Upper lobe of right lung (tissue), 1 donor: ENCODE measurements around the gene KIAA0319L. TPM values are rescaled to one million over a fixed set of nuclear protein-coding genes. Genes with fewer than 3 reads are reported as not detected.

Experiments used
- ATAC-seq: fragments of 200-7000 bp; cut with Tn5 transposase; one replicate; pipeline ENCODE4 v1.9.1; 2020; ENCODE audit warnings: mild to moderate bottlenecking, moderate library complexity
- DNase-seq: peaks from one replicate; pipeline ENCODE4 v3.0.0-alpha.2; 2020
- H3K27ac ChIP-seq: fragments of 200-600 bp; one replicate; pipeline ENCODE4 v1.8.0; 2022
- H3K27me3 ChIP-seq: fragments of 200-600 bp; one replicate; pipeline ENCODE4 v1.8.0; 2022; ENCODE audit warnings: mild to moderate bottlenecking
- H3K36me3 ChIP-seq: fragments of 200-600 bp; one replicate; pipeline ENCODE4 v1.8.0; 2022
- H3K4me1 ChIP-seq: fragments of 200-600 bp; one replicate; pipeline ENCODE4 v1.8.0; 2022
- H3K4me3 ChIP-seq: fragments of 200-600 bp; one replicate; pipeline ENCODE4 v1.8.0; 2022; ENCODE audit warnings: mild to moderate bottlenecking
- H3K9me3 ChIP-seq: fragments of 200-600 bp; one replicate; pipeline ENCODE4 v1.8.0; 2022
- intact Hi-C: fragments of 100-400 bp; cut with DNase I; formaldehyde crosslinking; loops from one replicate; pipeline ENCODE4 v1.11.0; 2022
- total RNA-seq: library from RNA; stranded (reverse); fragmentation: NEBNext Ultra II Directional; extraction: Animal tissue kit (Norgen Biotek cat#: 25700); gene quantifications from one replicate; pipeline ENCODE4 v1.2.1, GENCODE V29; 2021
- TF ChIP-seq, protein P1 (sequence below): fragments of 200-600 bp; IDR thresholded peaks from one replicate; pipeline ENCODE4 v1.8.0; 2022; ENCODE audit warnings: antibody characterized with exemption
- donor health status: DM: no; HTN: yes; CAD: no; lungs with severe emphysema.

KIAA0319L gene
- total RNA-seq, 1 donor from 2014 or later: 87.7 TPM

DNA sequence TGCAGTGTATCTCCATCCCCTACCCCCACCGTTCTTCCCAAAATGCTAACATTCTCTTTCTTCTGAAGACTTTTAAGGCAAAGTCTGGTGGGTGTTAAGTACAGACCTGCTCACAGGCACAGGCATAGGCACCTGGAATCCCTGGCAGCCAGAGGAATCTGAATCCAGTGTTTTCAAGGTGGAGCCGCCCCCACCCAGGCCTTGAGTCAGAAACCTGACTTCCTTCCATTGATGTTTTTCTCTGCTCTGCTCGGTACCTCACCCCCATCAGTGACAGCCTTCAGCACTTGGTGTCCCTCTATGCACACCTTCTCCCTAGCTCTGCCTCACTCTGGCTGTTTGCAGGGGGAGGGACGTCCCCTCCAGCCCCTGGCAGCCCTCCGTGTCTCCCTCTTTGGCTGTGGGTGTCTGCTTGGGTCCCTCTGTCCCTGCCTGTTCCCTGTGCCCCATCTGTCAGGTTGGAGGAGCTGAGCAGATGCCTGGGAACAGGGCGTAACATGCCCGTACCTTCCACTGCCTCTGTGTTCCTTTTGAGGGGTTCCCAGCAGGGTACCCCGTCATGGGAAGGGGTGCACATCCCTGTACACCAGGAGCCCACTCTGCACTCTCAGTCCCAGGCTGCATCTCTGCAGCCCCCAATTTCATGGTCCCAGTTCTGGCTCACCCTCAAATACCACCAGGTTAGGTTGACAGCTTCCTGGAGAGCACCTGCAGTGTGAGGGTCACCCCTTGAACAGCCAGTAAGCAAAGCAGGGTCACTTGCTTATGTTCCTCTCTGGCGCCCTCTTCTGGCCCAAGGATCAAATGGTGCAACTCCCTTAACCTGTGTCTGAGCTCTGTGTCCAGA is 7.1 kb upstream of the KIAA0319L start:
- H3K27me3 ChIP-seq: no peaks in the 10 kb centered on the region
- ATAC-seq: peak; percentile 77
- no peaks in the 10 kb centered on the region for H3K9me3 ChIP-seq
- intact Hi-C loops: loop anchor here (10.0 kb wide), 1 partner anchor 161 kb away; no protein-coding TSS in a partner anchor
- H3K36me3 ChIP-seq: no peaks in the 10 kb centered on the region
- TF ChIP-seq, protein P1, sequence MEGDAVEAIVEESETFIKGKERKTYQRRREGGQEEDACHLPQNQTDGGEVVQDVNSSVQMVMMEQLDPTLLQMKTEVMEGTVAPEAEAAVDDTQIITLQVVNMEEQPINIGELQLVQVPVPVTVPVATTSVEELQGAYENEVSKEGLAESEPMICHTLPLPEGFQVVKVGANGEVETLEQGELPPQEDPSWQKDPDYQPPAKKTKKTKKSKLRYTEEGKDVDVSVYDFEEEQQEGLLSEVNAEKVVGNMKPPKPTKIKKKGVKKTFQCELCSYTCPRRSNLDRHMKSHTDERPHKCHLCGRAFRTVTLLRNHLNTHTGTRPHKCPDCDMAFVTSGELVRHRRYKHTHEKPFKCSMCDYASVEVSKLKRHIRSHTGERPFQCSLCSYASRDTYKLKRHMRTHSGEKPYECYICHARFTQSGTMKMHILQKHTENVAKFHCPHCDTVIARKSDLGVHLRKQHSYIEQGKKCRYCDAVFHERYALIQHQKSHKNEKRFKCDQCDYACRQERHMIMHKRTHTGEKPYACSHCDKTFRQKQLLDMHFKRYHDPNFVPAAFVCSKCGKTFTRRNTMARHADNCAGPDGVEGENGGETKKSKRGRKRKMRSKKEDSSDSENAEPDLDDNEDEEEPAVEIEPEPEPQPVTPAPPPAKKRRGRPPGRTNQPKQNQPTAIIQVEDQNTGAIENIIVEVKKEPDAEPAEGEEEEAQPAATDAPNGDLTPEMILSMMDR: peak; percentile 81
- peaks cover 3% of the 10 kb centered on the region for H3K4me1 ChIP-seq
- H3K27ac ChIP-seq: no peak overlapping the region
- H3K4me3 ChIP-seq: no peak overlapping the region
- DNase-seq: peak; percentile 79

DNA sequence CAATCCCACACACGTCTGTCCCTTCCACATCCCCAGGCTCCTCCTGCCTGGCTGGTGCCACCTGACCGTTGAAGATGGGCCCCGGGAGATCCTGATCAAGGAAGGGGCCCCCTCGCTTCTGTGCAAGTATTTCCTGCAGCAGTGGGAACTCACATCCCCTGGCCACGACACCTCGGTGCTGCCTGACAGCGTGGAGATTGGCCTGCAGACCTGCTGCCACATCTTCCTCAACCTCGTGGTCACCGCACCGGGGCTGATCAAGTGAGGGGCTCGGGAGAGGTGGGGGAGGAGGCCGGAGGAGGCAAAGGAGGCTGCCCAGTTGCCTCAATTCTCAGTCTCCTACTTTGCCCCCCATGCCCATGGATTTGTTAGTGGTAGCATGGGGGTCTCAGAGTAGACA is 6.0 kb upstream of the KIAA0319L start:
- no peak overlapping the region for H3K4me3 ChIP-seq
- ATAC-seq (no peak), DNase-seq (no peak)
- intact Hi-C loops: loop anchor here (10.0 kb wide), 1 partner anchor 162 kb away; no protein-coding TSS in a partner anchor
- TF ChIP-seq, protein P1: no peak
- H3K4me1 ChIP-seq: peaks cover 8% of the 10 kb centered on the region
- H3K36me3 ChIP-seq: no peaks in the 10 kb centered on the region
- H3K9me3 ChIP-seq: no peaks in the 10 kb centered on the region
- H3K27ac ChIP-seq: no peak overlapping the region
- H3K27me3 ChIP-seq: no peaks in the 10 kb centered on the region

DNA sequence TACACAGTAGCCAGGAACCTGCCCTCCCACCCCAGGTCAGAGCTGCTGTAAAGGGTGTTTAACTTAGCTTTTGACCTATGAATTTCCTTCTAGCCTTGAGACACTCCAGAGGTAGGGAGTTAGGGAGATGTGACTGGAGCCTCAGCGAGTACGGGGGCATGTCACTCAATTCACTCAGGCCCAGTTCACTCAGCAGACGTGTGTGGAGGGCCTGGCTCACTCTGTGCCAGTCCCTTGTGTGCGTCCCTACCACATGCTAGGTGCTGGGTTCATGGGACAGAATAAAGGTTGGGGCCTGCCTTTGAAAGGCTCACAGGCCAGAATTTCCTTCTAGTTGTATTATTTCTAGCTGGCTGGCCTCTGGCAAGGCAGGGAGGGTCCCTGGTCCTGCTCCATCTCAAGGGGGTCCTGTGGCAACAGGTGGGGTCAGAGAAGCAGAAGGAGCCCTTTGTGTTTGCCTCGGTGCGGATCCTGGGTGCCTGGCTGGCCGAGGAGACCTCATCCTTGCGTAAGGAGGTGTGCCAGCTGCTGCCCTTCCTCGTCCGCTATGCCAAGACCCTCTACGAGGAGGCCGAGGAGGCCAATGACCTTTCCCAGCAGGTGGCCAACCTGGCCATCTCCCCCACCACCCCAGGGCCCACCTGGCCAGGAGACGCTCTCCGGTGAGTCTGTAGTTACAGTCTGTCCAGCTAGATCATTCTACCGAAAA is 4.9 kb upstream of the KIAA0319L start:
- ATAC-seq: no peak
- DNase-seq: no peak
- TF ChIP-seq, protein P1: no peak
- Histone ChIP-seq H3K4me3 (no peak overlapping the region), H3K36me3 (no peaks in the 10 kb centered on the region), H3K4me1 (peaks cover 10% of the 10 kb centered on the region), H3K27ac (no peak overlapping the region), H3K9me3 (no peaks in the 10 kb centered on the region), H3K27me3 (no peaks in the 10 kb centered on the region)
- intact Hi-C loops: loop anchor here (10.0 kb wide), 1 partner anchor 163 kb away; no protein-coding TSS in a partner anchor

DNA sequence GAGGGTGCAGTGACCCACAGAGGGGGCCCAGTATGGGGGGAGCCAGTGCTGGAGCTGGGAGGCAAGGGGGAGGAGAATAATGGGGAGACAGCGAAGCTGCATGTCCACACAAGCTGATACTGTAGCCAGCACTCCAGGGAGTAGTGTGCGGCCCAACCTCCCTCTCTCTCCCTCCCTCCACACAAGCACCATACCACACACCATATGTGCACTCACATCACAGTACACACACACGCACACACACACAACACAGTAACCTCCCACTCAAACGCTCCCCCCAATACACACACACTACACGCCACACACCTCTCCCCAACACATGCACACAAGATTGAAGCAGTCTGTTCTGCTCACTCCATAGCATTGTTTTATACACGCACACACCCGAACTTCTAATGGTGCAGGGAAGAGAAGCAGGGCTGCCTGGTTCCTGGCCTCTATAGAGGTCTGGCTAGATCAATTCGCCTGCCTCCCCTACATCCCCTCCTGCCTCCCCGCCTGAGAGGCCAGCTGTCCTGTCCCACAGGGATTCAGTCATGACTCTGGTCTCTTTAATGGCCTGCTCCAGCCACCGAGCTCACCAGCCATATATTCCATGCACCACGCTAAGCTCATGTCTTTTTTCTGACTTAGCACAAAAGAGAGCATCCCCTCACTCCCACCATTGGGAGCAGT is 4.2 kb upstream of the KIAA0319L start:
- H3K36me3 ChIP-seq: no peaks in the 10 kb centered on the region
- H3K27me3 ChIP-seq: no peaks in the 10 kb centered on the region
- no peak for DNase-seq
- H3K27ac ChIP-seq: no peak overlapping the region
- no peaks in the 10 kb centered on the region for H3K9me3 ChIP-seq
- H3K4me3 ChIP-seq: no peak overlapping the region
- intact Hi-C loops: loop anchor here (10.0 kb wide), 1 partner anchor 163 kb away; no protein-coding TSS in a partner anchor
- H3K4me1 ChIP-seq: peaks cover 12% of the 10 kb centered on the region
- TF ChIP-seq, protein P1: no peak
- no peak for ATAC-seq
